Osteocyte (in vitro differentiated cells): ENCODE measurements around the gene TMEM229A. TPM values are rescaled to one million over a fixed set of nuclear protein-coding genes. Genes with fewer than 3 reads are reported as not detected.
"Not testable (repeated sequence)": the region's sequence is repeated elsewhere in the genome, so short reads cannot be mapped to it uniquely, and the experiment has no call there.

Source experiments
- DNase-seq: peaks from one replicate; pipeline ENCODE4 v3.0.0; 2021; ENCODE audit warnings: mixed read lengths; ENCODE audit not compliant: unreplicated experiment; ENCODE audit errors: extremely low spot score
- H3K27ac Mint-ChIP-seq: one replicate; pipeline ENCODE4 v1.8.0; 2021; ENCODE audit warnings: mild to moderate bottlenecking, mixed read lengths; ENCODE audit not compliant: unreplicated experiment
- H3K27me3 Mint-ChIP-seq: one replicate; pipeline ENCODE4 v1.8.0; 2021; ENCODE audit warnings: mixed read lengths; ENCODE audit not compliant: unreplicated experiment
- H3K36me3 Mint-ChIP-seq: one replicate; pipeline ENCODE4 v1.8.0; 2021; ENCODE audit warnings: mixed read lengths; ENCODE audit not compliant: unreplicated experiment
- H3K4me1 Mint-ChIP-seq: one replicate; pipeline ENCODE4 v1.8.0; 2021; ENCODE audit warnings: mixed read lengths; ENCODE audit not compliant: unreplicated experiment
- H3K4me3 Mint-ChIP-seq: one replicate; pipeline ENCODE4 v1.8.0; 2021; ENCODE audit warnings: mild to moderate bottlenecking, moderate library complexity, mixed read lengths; ENCODE audit not compliant: unreplicated experiment
- H3K9me3 Mint-ChIP-seq: one replicate; pipeline ENCODE4 v1.8.0; 2021; ENCODE audit warnings: mixed read lengths; ENCODE audit not compliant: unreplicated experiment
- CTCF ChIP-seq: fragments of 200-600 bp; sonication (generic); IDR thresholded peaks from 2 replicates; pipeline ENCODE4 v1.5.0; 2021; ENCODE audit warnings: antibody characterized with exemption, mild to moderate bottlenecking, moderate library complexity
- total RNA-seq: library from RNA; stranded (reverse); gene quantifications from 2 replicates; pipeline ENCODE4 v1.2.1, GENCODE V29; 2021

TMEM229A gene
- total RNA-seq, 1 donor from 2014 or later = not detected

- TF ChIP-seq CTCF = no peak
- Mint-ChIP-seq H3K36me3 (no peaks in the 10 kb centered on the region), H3K27ac (no peak overlapping the region), H3K4me3 (no peak overlapping the region), H3K9me3 (no peaks in the 10 kb centered on the region), H3K4me1 (peaks cover 13% of the 10 kb centered on the region), H3K27me3 (peaks cover 51% of the 10 kb centered on the region)
- no peak for DNase-seq
These were observed 3.3 kb downstream of the TMEM229A start for GRCh38 chr7:124029396-124030188.

GRCh38 chr7:124027236-124027635 is 5.6 kb downstream of the TMEM229A start:
- DNase-seq = no peak
- H3K36me3 Mint-ChIP-seq = no peaks in the 10 kb centered on the region
- peaks cover 7% of the 10 kb centered on the region for H3K4me1 Mint-ChIP-seq
- H3K9me3 Mint-ChIP-seq = no peaks in the 10 kb centered on the region
- no peak overlapping the region for H3K27ac Mint-ChIP-seq
- TF ChIP-seq CTCF = no peak
- no peak overlapping the region for H3K4me3 Mint-ChIP-seq
- H3K27me3 Mint-ChIP-seq = peaks cover 49% of the 10 kb centered on the region

- H3K4me1 Mint-ChIP-seq, H3K9me3 Mint-ChIP-seq, H3K36me3 Mint-ChIP-seq, H3K4me3 Mint-ChIP-seq, H3K27ac Mint-ChIP-seq, DNase-seq: not testable (repeated sequence)
- H3K27me3 Mint-ChIP-seq = peaks cover 23% of the 10 kb centered on the region
These were observed 8.5 kb downstream of the TMEM229A start for GRCh38 chr7:124024329-124024728.

- no peak for TF ChIP-seq CTCF
- Mint-ChIP-seq H3K4me1 (no peaks in the 10 kb centered on the region), H3K27ac (no peak overlapping the region), H3K4me3 (no peak overlapping the region), H3K36me3 (no peaks in the 10 kb centered on the region), H3K27me3 (peaks cover 13% of the 10 kb centered on the region), H3K9me3 (no peaks in the 10 kb centered on the region)
- DNase-seq = no peak
These were observed 10.3 kb downstream of the TMEM229A start for GRCh38 chr7:124022551-124022950.

- Mint-ChIP-seq H3K27ac (no peak overlapping the region), H3K9me3 (no peaks in the 10 kb centered on the region), H3K36me3 (no peaks in the 10 kb centered on the region), H3K27me3 (peaks cover 9% of the 10 kb centered on the region), H3K4me3 (no peak overlapping the region), H3K4me1 (no peaks in the 10 kb centered on the region)
- DNase-seq = no peak
- TF ChIP-seq CTCF = no peak
These were observed 12.8 kb downstream of the TMEM229A start for GRCh38 chr7:124020060-124020459.
